Measurements from ENCODE around the gene YWHAQ. TPM values are rescaled to one million over a fixed set of nuclear protein-coding genes. Genes with fewer than 3 reads are reported as not detected.

Gene YWHAQ
- total RNA-seq, result 221 and 351 TPM in 2 replicates

DNA sequence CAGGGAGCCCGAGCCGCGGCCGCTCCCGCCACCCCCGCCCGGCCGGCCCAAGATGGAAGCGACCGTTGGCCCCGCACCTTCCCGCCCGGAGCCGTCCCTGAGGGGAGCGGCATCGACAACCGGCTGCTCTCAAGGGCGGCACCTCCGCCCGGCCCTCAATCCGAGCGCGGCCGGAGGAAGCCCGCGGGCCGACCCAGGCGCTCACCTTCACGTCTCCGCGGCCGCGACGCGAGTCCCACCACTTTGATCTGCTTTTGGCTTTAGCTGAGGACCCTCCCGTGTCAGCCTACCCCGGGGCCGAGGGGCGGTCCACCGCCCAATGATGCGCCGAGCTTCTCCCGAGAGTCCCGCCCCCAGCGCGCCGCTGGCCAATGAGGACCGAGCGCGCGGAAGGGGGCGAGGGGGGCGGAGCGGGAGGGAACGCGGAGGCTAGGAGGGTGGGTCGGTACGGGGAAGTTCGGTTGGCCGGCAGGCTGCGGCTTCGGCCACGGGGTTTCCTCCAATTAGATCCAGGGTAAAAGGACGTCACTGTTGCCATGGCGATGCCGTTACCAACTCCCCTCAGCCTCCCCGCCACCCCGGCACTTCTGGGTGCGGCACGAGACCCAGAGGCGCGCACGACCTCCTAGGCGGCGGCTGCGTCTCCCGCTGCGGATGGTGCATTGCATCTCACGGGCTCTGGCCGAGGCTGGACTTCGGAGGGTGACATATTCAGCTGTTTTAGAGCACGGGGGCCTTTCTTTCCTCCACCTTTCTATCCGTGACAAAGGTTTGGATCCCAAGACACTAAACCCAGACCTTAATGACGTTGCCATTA is at the start of gene YWHAQ:
Gene YWHAQ (minus strand): TSS at position 262 of the 817 bp plus-strand sequence. CDS start 545 bp downstream, outside the sequence.

DNA sequence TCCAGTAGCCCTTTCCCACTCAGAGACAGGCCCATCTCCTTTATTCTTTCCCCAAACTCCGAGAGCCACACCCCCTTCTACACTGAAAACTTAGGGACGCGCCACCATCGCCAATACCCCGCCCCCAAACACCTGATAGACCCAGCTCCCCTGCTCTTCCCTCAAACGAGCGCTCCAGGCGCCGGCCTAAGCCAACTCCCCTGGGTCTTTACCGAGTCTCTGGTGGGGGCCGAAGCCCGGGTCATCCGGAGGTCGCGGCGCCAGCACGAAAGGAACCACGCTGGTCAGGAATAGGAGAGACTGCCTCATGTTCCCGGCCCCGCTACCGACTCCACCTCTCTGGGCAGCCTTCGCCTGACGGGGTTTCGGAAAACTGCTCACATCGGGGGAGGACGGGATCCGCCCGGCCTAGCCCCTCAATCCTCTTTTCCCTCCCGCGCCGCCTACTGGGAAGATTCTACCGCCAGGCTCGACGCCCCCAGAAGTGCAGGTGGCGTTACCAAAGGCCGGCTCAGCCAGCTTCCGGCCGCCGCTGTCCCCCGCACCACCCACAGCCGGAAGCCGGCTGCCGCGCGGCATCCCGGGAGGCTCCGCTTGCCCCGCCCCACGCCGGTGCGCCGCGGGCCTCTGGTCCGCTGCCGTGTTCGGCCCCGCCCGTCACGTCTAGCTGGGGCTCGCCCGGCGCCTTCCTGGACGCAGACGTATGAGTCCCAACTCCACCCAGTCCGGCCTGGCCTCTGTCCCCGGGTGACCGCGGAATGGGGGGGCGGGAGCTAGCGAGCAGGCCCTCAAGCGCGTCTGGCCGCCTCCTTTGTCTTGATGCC is 75.3 kb downstream of the YWHAQ start, which contains the start of gene ADAM17:
Gene ADAM17 (minus strand): TSS at position 534 of the 824 bp plus-strand sequence. CDS start 225 bp downstream, at position 309.

Other genes with a start within 250 kb of the YWHAQ start
- 28.7 and 28.8 TPM in 2 replicates for gene ITGB1BP1, start 207.5 kb downstream of the YWHAQ start, total RNA-seq
- 29.1 and 51.9 TPM in 2 replicates for gene CPSF3, start 207.3 kb downstream of the YWHAQ start, total RNA-seq
- gene IAH1, start 156.4 kb downstream of the YWHAQ start, total RNA-seq, result 29.1 and 35.8 TPM in 2 replicates
- 44.2 and 67.2 TPM in 2 replicates for gene ADAM17, start 75.2 kb downstream of the YWHAQ start, total RNA-seq
- gene TAF1B, start 212.5 kb upstream of the YWHAQ start, total RNA-seq, result 20.9 and 21.8 TPM in 2 replicates

Data from bladder microvascular endothelial cell (primary cell).